Measurements from ENCODE around the gene NTM.

The NTM gene

GRCh38 chr11:131734871-131735270 is 364.5 kb downstream of the NTM start:
- DNase-seq (ENCODE audit: low read depth in 2 of 2) = no peak

- DNase-seq (ENCODE audit: low read depth in 2 of 2) = no peak
These were observed 366.9 kb downstream of the NTM start for GRCh38 chr11:131737357-131737756.

- DNase-seq (ENCODE audit: low read depth in 2 of 2) = no peak
These were observed 368.9 kb downstream of the NTM start for GRCh38 chr11:131739243-131739882.

- no peak for DNase-seq (ENCODE audit: low read depth in 2 of 2)
These were observed 374.4 kb downstream of the NTM start for GRCh38 chr11:131744847-131745246.

GRCh38 chr11:131745405-131745804 is 375.0 kb downstream of the NTM start:
- DNase-seq (ENCODE audit: low read depth in 2 of 2) = no peak

GRCh38 chr11:131746201-131746600 is 375.8 kb downstream of the NTM start:
- no peak for DNase-seq (ENCODE audit: low read depth in 2 of 2)

GRCh38 chr11:131748151-131749050 is 378.0 kb downstream of the NTM start:
- peak; percentile 2 for DNase-seq (ENCODE audit: low read depth in 2 of 2)

GRCh38 chr11:131749101-131749500 is 378.7 kb downstream of the NTM start:
- no peak for DNase-seq (ENCODE audit: low read depth in 2 of 2)

GRCh38 chr11:131750152-131750551 is 379.7 kb downstream of the NTM start:
- DNase-seq (ENCODE audit: low read depth in 2 of 2) = no peak

- no peak for DNase-seq (ENCODE audit: low read depth in 2 of 2)
These were observed 380.3 kb downstream of the NTM start for GRCh38 chr11:131750692-131751091.

- no peak for DNase-seq (ENCODE audit: low read depth in 2 of 2)
These were observed 384.3 kb downstream of the NTM start for GRCh38 chr11:131754671-131755070.

- DNase-seq (ENCODE audit: low read depth in 2 of 2) = no peak
These were observed 386.2 kb downstream of the NTM start for GRCh38 chr11:131756479-131757110.

GRCh38 chr11:131758726-131759125 is 388.3 kb downstream of the NTM start:
- no peak for DNase-seq (ENCODE audit: low read depth in 2 of 2)

- no peak for DNase-seq (ENCODE audit: low read depth in 2 of 2)
These were observed 388.7 kb downstream of the NTM start for GRCh38 chr11:131759140-131759539.

- no peak for DNase-seq (ENCODE audit: low read depth in 2 of 2)
These were observed 390.0 kb downstream of the NTM start for GRCh38 chr11:131760091-131761061.

- no peak for DNase-seq (ENCODE audit: low read depth in 2 of 2)
These were observed 392.1 kb downstream of the NTM start for GRCh38 chr11:131762346-131763110.

- no peak for DNase-seq (ENCODE audit: low read depth in 2 of 2)
These were observed 392.9 kb downstream of the NTM start for GRCh38 chr11:131763193-131763890.

GRCh38 chr11:131764126-131764525 is 393.7 kb downstream of the NTM start:
- DNase-seq (ENCODE audit: low read depth in 2 of 2) = no peak

- DNase-seq (ENCODE audit: low read depth in 2 of 2) = no peak
These were observed 394.2 kb downstream of the NTM start for GRCh38 chr11:131764649-131765048.

GRCh38 chr11:131766637-131767036 is 396.2 kb downstream of the NTM start:
- DNase-seq (ENCODE audit: low read depth in 2 of 2) = no peak
